ENCODE results near the gene GOLGB1. TPM values are rescaled to one million over a fixed set of nuclear protein-coding genes. Genes with fewer than 3 reads are reported as not detected.

GOLGB1 gene
- total and polyA plus RNA-seq, 12 donors: 12.3 to 66.8 (median 49.2) TPM

GRCh38 chr3:121720163-121720562 is 29.4 kb downstream of the GOLGB1 start:
- Histone ChIP-seq H3K4me1 (no peaks in the 10 kb centered on the region), H3K4me3 (no peak overlapping the region), H3K27me3 (no peaks in the 10 kb centered on the region), H3K9me3 (no peaks in the 10 kb centered on the region), H3K36me3 (peaks cover 0 to 100% (median 81%) of the 10 kb centered on the region in 9 donors), H3K27ac (no peak overlapping the region)
- TF ChIP-seq CTCF (IDR thresholded peaks at IDR 0.05): no peak
- intact Hi-C loops (cut with DNase I): loop anchor here in 1 of 10 donors (10.0 kb wide), 1 partner anchor 55 kb away; the partner anchor contains the start of gene HCLS1
- DNase-seq (no peak), ATAC-seq (peak in 4 of 8 donors; percentile 37 to 69 (median 48))

- ATAC-seq (no peak), DNase-seq (no peak)
- Histone ChIP-seq H3K9me3 (no peaks in the 10 kb centered on the region), H3K27ac (no peak overlapping the region), H3K4me3 (no peak overlapping the region), H3K4me1 (no peaks in the 10 kb centered on the region), H3K27me3 (no peaks in the 10 kb centered on the region), H3K36me3 (peaks cover 0 to 100% (median 74%) of the 10 kb centered on the region in 9 donors)
- no peak for TF ChIP-seq CTCF (IDR thresholded peaks at IDR 0.05)
- intact Hi-C loops (cut with DNase I): no loop called here
- WGBS, 2 donors: 90 to 94% methylated on average over 5 of the region's 5 CpGs
Measured at GRCh38 chr3:121719423-121719822, 30.1 kb downstream of the GOLGB1 start.

- DNase-seq (no peak), ATAC-seq (no peak)
- intact Hi-C loops (cut with DNase I): no loop called here
- no peak for TF ChIP-seq CTCF (IDR thresholded peaks at IDR 0.05)
- Histone ChIP-seq H3K4me3 (no peak overlapping the region), H3K4me1 (no peaks in the 10 kb centered on the region), H3K27ac (no peak overlapping the region), H3K27me3 (no peaks in the 10 kb centered on the region), H3K36me3 (peaks cover 0 to 100% (median 68%) of the 10 kb centered on the region in 9 donors), H3K9me3 (no peaks in the 10 kb centered on the region)
- 86 to 87% methylated on average over 6 of the region's 6 CpGs for WGBS, 2 donors
Measured at GRCh38 chr3:121718205-121718846, 31.2 kb downstream of the GOLGB1 start.

GRCh38 chr3:121710347-121710746 is 39.2 kb downstream of the GOLGB1 start:
- Histone ChIP-seq H3K27ac (no peak overlapping the region), H3K27me3 (no peaks in the 10 kb centered on the region), H3K9me3 (no peaks in the 10 kb centered on the region), H3K4me3 (no peak overlapping the region), H3K4me1 (peaks cover 0 to 11% (median 4%) of the 10 kb centered on the region in 9 donors), H3K36me3 (peaks cover 0 to 79% (median 9%) of the 10 kb centered on the region in 9 donors)
- DNase-seq (no peak), ATAC-seq (no peak)
- intact Hi-C loops (cut with DNase I): no loop called here
- WGBS, 2 donors: 70 to 97% methylated on average over 1 of the region's 1 CpG
- TF ChIP-seq CTCF (IDR thresholded peaks at IDR 0.05): no peak

Data from heart right ventricle (tissue), 16 donors.